Measurements from ENCODE around the gene ZNF346.

- TF ChIP-seq CTCF (IDR thresholded peaks at IDR 0.05; ENCODE audit: low read depth, low read length), result no peak
- TF ChIP-seq POLR2A (IDR thresholded peaks at IDR 0.05; ENCODE audit: extremely low read depth, insufficient read length), result no peak
- TF ChIP-seq MYC (IDR thresholded peaks at IDR 0.05; ENCODE audit: low read depth, low read length), result no peak
- TF ChIP-seq MAX (IDR thresholded peaks at IDR 0.05; ENCODE audit: low read depth, low read length), result no peak
Observed at GRCh38 chr5:177024559-177024958, 2.1 kb downstream of the ZNF346 start.
